PC-3 (cell line): ENCODE data around the gene MDFIC.

Source experiments
- CTCF ChIP-seq: fragments of 300-600 bp; sonication (generic); conservative IDR thresholded peaks from 2 replicates; pipeline ENCODE4 v1.5.1; 2017; ENCODE audit warnings: antibody characterized with exemption, low read depth, mild to moderate bottlenecking, low read length
- EZH2phosphoT487 ChIP-seq: fragments of 300-600 bp; sonication (generic); IDR thresholded peaks from 2 replicates; pipeline ENCODE4 v1.6.1; 2018; ENCODE audit warnings: mild to moderate bottlenecking, antibody characterized with exemption, low read length, borderline replicate concordance

- TF ChIP-seq CTCF (no peak), EZH2phosphoT487 (no peak)
Measured at GRCh38 chr7:115023219-115023618, 101.3 kb downstream of the MDFIC start.
